RWPE2 (cell line): ENCODE measurements around the gene CERK.

Source experiments
- ATAC-seq: fragments of 200-7000 bp; cut with Tn5 transposase; 3 replicates; pipeline ENCODE4 v1.9.1; 2021; ENCODE audit warnings: low read depth
- DNase-seq: peaks from one replicate; pipeline ENCODE4 v3.0.0-alpha.2; 2020; ENCODE audit warnings: low spot score
- H3K27ac ChIP-seq: fragments of 450-650 bp; 2 replicates; pipeline ENCODE4 v1.5.1; 2017; ENCODE audit warnings: mild to moderate bottlenecking; ENCODE audit not compliant: poor library complexity, severe bottlenecking
- H3K27me3 ChIP-seq: fragments of 250-450 bp; sonication (Bioruptor Pico); 2 replicates; pipeline ENCODE4 v1.5.1; 2021; ENCODE audit warnings: mild to moderate bottlenecking, moderate library complexity; ENCODE audit not compliant: insufficient read depth, poor library complexity, severe bottlenecking
- H3K36me3 ChIP-seq: fragments of 250-450 bp; sonication (Bioruptor Pico); 2 replicates; pipeline ENCODE4 v1.5.1; 2020; ENCODE audit warnings: low read depth, mild to moderate bottlenecking, moderate library complexity
- H3K4me1 ChIP-seq: fragments of 250-450 bp; sonication (Bioruptor Pico); 2 replicates; pipeline ENCODE4 v1.5.1; 2021; ENCODE audit warnings: mild to moderate bottlenecking, moderate library complexity; ENCODE audit not compliant: insufficient read depth, poor library complexity, severe bottlenecking
- H3K4me3 ChIP-seq: fragments of 250-450 bp; sonication (Bioruptor Pico); 2 replicates; pipeline ENCODE4 v1.5.1; 2021; ENCODE audit warnings: mild to moderate bottlenecking, moderate library complexity; ENCODE audit not compliant: severe bottlenecking
- H3K9me3 ChIP-seq: fragments of 250-450 bp; sonication (Bioruptor Pico); 2 replicates; pipeline ENCODE4 v1.5.1; 2021; ENCODE audit warnings: mild to moderate bottlenecking, moderate library complexity; ENCODE audit not compliant: severe bottlenecking
- CTCF ChIP-seq: fragments of 450-650 bp; IDR thresholded peaks from one replicate; pipeline ENCODE4 v1.5.1; 2017; ENCODE audit warnings: mild to moderate bottlenecking, moderate library complexity; ENCODE audit not compliant: poor library complexity, severe bottlenecking

The CERK gene

DNA sequence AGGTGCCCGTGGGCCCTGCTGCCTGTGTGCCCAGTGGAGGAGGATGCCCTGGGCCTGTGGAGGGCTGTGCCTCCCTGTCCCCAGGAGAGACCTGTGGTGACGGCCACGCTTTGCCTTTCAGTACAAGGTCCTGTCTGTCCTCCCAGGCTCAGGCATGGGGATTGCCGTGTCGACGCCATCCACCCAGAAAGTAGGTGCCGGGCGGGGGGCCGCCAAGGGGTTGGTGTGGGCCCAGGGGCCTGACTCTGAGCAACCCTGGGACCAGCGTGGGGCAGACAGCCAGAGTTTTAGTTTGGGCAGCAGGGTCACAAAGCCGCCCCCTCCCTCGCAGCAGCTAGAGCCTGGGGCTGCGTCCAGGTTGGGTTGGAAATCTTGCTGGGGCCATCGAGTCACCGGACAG, 61.6 kb downstream of the CERK start:
- Histone ChIP-seq H3K36me3 (no peaks in the 10 kb centered on the region), H3K9me3 (no peaks in the 10 kb centered on the region), H3K4me1 (no peaks in the 10 kb centered on the region), H3K27ac (no peak overlapping the region), H3K27me3 (no peaks in the 10 kb centered on the region), H3K4me3 (no peak overlapping the region)
- ATAC-seq = no peak
- no peak for DNase-seq
- TF ChIP-seq CTCF = no peak

GRCh38 chr22:46675938-46676337, 62.1 kb downstream of the CERK start:
- no peaks in the 10 kb centered on the region for H3K36me3 ChIP-seq
- H3K4me3 ChIP-seq = no peak overlapping the region
- no peak for TF ChIP-seq CTCF

GRCh38 chr22:46675479-46675878, 62.6 kb downstream of the CERK start:
- Histone ChIP-seq H3K9me3 (no peaks in the 10 kb centered on the region), H3K27me3 (no peaks in the 10 kb centered on the region), H3K27ac (no peak overlapping the region), H3K36me3 (no peaks in the 10 kb centered on the region), H3K4me3 (no peak overlapping the region), H3K4me1 (no peaks in the 10 kb centered on the region)
- no peak for ATAC-seq
- TF ChIP-seq CTCF = no peak
- DNase-seq = no peak

More at GRCh38 chr22:46675938-46676337, 62.1 kb downstream of the CERK start:
- H3K9me3 ChIP-seq = no peaks in the 10 kb centered on the region
- no peak overlapping the region for H3K27ac ChIP-seq
- H3K27me3 ChIP-seq = no peaks in the 10 kb centered on the region
- DNase-seq (no peak), ATAC-seq (no peak)
- H3K4me1 ChIP-seq = no peaks in the 10 kb centered on the region

DNA sequence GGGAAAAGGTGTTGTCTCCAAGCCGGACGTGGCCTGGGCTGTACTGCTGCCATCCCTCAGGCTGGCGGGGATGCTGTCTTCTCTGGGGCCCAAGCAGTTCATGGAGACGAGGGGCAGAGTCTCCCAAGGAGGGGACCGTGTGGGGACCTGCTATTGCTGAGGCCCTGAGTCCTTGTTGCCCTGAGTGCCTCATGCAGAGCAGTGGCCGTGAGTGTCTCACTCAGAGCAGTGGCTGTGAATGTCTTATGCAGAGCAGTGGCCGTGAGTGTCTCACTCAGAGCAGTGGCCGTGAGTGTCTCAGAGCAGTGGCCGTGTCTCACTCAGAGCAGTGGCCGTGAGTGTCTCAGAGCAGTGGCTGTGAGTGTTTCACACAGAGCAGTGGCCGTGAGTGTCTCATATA, 63.1 kb downstream of the CERK start:
- Histone ChIP-seq H3K9me3 (no peaks in the 10 kb centered on the region), H3K36me3 (no peaks in the 10 kb centered on the region), H3K27me3 (no peaks in the 10 kb centered on the region), H3K4me1 (no peaks in the 10 kb centered on the region), H3K27ac (no peak overlapping the region), H3K4me3 (no peak overlapping the region)
- no peak for DNase-seq
- no peak for TF ChIP-seq CTCF
- no peak for ATAC-seq

GRCh38 chr22:46674367-46674781, 63.7 kb downstream of the CERK start:
- Histone ChIP-seq H3K4me1 (no peaks in the 10 kb centered on the region), H3K27ac (no peak overlapping the region), H3K4me3 (no peak overlapping the region)

More at GRCh38 chr22:46674367-46674781, 63.7 kb downstream of the CERK start:
- no peak for TF ChIP-seq CTCF
- H3K9me3 ChIP-seq = no peaks in the 10 kb centered on the region
- DNase-seq (no peak), ATAC-seq (no peak)
- no peaks in the 10 kb centered on the region for H3K36me3 ChIP-seq
- H3K27me3 ChIP-seq = no peaks in the 10 kb centered on the region
